DND-41 (cell line): ENCODE results near the gene MACROD2.

Experiments
- CTCF ChIP-seq: IDR thresholded peaks from 2 replicates; pipeline ENCODE4 v1.5.1; 2012; ENCODE audit warnings: borderline replicate concordance, low read length, moderate library complexity, mild to moderate bottlenecking; ENCODE audit not compliant: poor library complexity, severe bottlenecking; ENCODE audit errors: extremely low read depth
- EZH2 ChIP-seq: IDR thresholded peaks from 3 replicates; pipeline ENCODE4 v1.6.1; 2012; ENCODE audit warnings: borderline replicate concordance, low read depth, mild to moderate bottlenecking, moderate library complexity, low read length, inconsistent platforms; ENCODE audit not compliant: severe bottlenecking

GRCh38 chr20:15487682-15488081, 1492.4 kb downstream of the MACROD2 start:
- no peak for TF ChIP-seq CTCF
- TF ChIP-seq EZH2, result no peak
